ENCODE measurements around the gene CALML5. TPM values are rescaled to one million over a fixed set of nuclear protein-coding genes. Genes with fewer than 3 reads are reported as not detected.

Gene CALML5
- total RNA-seq, 1 donor from 2014 or later = not detected

DNA sequence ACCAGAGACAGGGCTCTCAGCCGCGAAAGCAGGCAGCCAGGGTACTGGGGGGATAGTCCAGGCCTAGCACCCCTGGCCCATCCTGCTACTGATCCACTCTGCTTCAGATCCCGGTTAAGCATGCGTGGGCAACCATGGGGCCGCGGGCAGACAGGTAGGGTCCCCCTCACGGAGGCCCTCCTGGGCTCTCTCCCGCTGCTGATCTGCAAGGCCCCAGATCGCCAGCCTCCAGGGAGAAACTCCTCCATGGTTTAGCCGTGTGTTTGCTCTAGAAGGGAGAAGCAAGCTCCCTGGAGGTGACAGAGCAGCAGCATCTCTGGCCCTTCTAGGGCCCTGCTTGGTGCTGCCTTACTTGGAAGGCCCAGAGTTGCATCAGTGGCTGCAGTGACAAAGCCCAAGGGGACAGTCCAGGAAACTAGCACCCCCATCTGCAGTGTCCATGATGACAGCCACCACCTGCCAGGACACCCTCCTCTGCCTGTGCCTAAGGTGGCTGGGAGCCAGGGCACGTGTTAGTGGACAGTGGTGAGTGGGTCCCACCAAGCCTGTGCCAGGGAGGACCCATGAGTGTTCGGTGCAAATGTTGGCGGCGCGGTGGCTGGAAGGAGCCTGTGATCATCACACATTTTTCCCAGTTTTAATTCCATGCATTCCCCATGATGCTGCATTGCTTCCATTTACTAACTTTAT is 29.2 kb downstream of the CALML5 start:
- no peak for DNase-seq (ENCODE audit: low read depth)
- TF ChIP-seq, protein P1, sequence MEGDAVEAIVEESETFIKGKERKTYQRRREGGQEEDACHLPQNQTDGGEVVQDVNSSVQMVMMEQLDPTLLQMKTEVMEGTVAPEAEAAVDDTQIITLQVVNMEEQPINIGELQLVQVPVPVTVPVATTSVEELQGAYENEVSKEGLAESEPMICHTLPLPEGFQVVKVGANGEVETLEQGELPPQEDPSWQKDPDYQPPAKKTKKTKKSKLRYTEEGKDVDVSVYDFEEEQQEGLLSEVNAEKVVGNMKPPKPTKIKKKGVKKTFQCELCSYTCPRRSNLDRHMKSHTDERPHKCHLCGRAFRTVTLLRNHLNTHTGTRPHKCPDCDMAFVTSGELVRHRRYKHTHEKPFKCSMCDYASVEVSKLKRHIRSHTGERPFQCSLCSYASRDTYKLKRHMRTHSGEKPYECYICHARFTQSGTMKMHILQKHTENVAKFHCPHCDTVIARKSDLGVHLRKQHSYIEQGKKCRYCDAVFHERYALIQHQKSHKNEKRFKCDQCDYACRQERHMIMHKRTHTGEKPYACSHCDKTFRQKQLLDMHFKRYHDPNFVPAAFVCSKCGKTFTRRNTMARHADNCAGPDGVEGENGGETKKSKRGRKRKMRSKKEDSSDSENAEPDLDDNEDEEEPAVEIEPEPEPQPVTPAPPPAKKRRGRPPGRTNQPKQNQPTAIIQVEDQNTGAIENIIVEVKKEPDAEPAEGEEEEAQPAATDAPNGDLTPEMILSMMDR (IDR thresholded peaks at IDR 0.05; ENCODE audit: insufficient read depth, low read length, poor library complexity, severe bottlenecking) = no peak
- Histone ChIP-seq H3K36me3 (ENCODE audit: control insufficient read depth, insufficient read depth, low read length) (no peaks in the 10 kb centered on the region), H3K27me3 (ENCODE audit: control insufficient read depth, insufficient read depth, low read length) (no peaks in the 10 kb centered on the region), H3K4me3 (ENCODE audit: low read depth, low read length) (no peak overlapping the region)

DNA sequence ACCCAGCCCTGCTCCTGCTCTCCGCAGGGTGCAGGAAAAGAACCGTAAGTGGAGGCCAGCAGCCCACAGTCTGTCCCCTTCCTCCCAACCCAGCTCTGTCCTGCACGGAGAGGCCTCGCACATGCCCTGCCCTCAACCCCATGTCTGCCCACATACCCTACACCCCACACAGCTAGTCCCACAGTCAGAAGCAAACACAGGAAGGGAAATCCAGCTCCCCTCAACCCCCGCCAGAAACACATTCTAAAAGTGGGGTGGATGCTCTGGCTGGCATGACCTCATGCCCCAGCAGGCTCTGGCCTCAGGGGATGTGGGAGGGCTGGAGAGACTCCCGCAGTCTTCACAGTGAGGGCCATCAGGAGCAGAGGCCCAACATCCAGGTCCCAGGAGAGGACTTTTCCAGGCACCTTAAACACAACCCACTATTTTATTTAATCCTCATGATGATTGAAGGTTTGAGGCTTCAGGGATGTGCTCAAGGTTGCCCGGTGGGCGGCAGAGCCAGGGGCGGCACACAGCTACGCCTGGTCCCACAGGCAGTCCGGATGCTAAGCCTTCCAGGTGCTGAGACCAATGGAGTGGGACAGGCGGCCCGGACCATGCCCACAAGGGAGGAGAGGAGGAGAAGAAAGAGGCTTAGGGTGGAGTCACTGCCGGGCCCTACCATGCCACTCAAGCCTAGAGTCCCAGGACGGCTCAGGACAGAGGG is 29.9 kb downstream of the CALML5 start:
- Histone ChIP-seq H3K36me3 (ENCODE audit: control insufficient read depth, insufficient read depth, low read length) (no peaks in the 10 kb centered on the region), H3K27me3 (ENCODE audit: control insufficient read depth, insufficient read depth, low read length) (no peaks in the 10 kb centered on the region), H3K4me3 (ENCODE audit: low read depth, low read length) (no peak overlapping the region)
- TF ChIP-seq, protein P1 (IDR thresholded peaks at IDR 0.05; ENCODE audit: insufficient read depth, low read length, poor library complexity, severe bottlenecking) = no peak
- no peak for DNase-seq (ENCODE audit: low read depth)

DNA sequence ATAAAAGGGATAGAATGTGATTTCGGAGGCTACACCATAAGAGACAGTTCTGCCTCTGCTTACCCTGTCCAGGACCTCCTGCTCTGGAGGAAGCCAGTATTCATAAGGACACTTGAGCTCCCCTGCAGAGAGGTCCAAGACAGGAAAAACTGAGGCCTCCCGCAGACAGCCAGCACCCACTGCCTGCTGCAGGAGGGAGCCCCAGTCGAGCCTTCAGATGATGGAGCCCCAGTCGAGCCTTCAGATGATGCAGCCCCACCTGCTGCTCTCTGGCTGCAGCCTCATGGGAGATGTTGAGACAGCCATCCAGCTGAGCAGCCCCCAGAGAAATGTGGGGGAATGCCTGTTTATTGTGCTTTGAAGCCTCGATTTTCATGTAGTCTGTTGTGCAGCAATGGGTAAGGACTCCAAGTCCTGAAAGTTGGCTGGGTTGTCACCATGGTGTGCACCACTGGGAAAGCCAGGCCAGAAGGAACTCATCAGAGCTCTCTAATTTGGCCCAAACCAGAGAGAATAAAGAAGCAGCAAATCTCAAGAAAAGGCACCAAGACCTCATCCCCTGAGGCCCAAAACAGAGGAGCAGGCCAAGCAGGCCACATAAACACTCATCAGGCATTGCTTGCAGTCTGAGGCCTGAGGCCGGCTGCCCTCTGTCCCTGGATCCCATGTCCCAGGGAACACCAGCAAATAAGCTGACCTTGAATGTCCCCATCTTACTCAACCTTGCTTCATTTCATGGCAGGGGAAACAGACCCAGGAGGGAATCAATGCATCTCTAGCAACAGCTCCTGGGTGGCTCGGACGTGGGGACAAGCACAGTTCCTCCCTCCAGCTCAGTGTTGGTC is 30.9 kb downstream of the CALML5 start:
- Histone ChIP-seq H3K4me3 (ENCODE audit: low read depth, low read length) (no peak overlapping the region), H3K36me3 (ENCODE audit: control insufficient read depth, insufficient read depth, low read length) (no peaks in the 10 kb centered on the region), H3K27me3 (ENCODE audit: control insufficient read depth, insufficient read depth, low read length) (no peaks in the 10 kb centered on the region)
- TF ChIP-seq, protein P1 (IDR thresholded peaks at IDR 0.05; ENCODE audit: insufficient read depth, low read length, poor library complexity, severe bottlenecking) = no peak
- no peak for DNase-seq (ENCODE audit: low read depth)

DNA sequence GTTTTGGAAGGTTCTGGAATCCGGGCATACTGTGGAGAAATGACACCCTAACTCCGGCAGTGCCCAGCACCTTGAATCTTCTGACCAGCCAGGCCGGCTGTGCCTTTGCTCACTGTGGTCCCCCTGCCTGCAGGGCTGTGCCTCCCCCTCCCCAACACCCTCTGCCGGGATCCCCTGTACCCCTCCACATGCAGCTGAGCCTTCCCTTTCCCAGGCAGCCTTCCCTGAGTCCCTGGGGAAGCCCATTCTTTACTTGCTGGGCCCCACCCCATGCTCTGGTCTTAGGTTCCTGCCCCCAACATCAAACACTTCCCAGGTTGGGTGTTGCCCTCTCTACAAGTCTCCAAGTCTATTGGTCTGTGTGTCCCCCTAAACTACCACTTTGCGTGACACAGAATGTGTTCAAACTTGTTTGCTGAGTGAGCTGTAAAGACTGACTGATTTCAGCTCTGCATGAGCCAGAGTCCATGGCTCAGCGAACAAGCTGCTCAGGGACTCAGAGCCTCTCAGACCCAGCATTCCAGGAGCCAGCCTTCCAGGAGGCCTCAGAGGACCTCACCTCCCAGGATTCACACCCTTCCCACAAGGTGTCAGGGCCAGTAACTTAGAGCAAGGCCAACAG is 31.6 kb downstream of the CALML5 start:
- TF ChIP-seq, protein P1 (IDR thresholded peaks at IDR 0.05; ENCODE audit: insufficient read depth, low read length, poor library complexity, severe bottlenecking) = no peak
- no peak for DNase-seq (ENCODE audit: low read depth)
- no peak overlapping the region for H3K4me3 ChIP-seq (ENCODE audit: low read depth, low read length)
- H3K27me3 ChIP-seq (ENCODE audit: control insufficient read depth, insufficient read depth, low read length) = no peaks in the 10 kb centered on the region
- H3K36me3 ChIP-seq (ENCODE audit: control insufficient read depth, insufficient read depth, low read length) = no peaks in the 10 kb centered on the region

DNA sequence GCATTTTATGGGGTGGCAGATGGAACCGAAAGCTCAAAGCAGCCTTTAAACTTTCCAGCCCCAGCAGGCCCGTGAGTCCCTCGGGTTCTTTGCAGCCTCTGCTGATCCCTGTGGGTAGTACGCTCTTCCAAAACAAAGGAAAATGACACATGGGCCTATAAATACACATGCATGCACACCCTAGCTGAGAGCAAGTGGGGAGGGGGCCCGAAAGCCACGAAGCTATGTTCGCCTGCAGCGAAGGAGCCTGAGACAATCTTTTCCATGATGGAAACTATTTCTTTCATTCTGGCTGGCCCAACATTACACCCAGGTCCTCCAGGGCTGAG is 32.2 kb downstream of the CALML5 start:
- Histone ChIP-seq H3K36me3 (ENCODE audit: control insufficient read depth, insufficient read depth, low read length) (no peaks in the 10 kb centered on the region), H3K4me3 (ENCODE audit: low read depth, low read length) (no peak overlapping the region), H3K27me3 (ENCODE audit: control insufficient read depth, insufficient read depth, low read length) (no peaks in the 10 kb centered on the region)
- DNase-seq (ENCODE audit: low read depth) = no peak
- TF ChIP-seq, protein P1 (IDR thresholded peaks at IDR 0.05; ENCODE audit: insufficient read depth, low read length, poor library complexity, severe bottlenecking) = no peak
